Endodermal cell (in vitro differentiated cells): Measurements from ENCODE around the gene MT1H. TPM values are rescaled to one million over a fixed set of nuclear protein-coding genes. Genes with fewer than 3 reads are reported as not detected.

Source experiments
- DNase-seq: peaks from one replicate; pipeline ENCODE4 v3.0.0-alpha.2; 2017
- H3K27ac ChIP-seq: 2 replicates; pipeline ENCODE4 v1.5.1; 2013; ENCODE audit warnings: mild to moderate bottlenecking, low read depth, low read length, moderate library complexity
- H3K27me3 ChIP-seq: 2 replicates; pipeline ENCODE4 v1.6.1; 2013; ENCODE audit warnings: mild to moderate bottlenecking, low read length, moderate library complexity; ENCODE audit not compliant: insufficient read depth, control insufficient read depth, poor library complexity, severe bottlenecking
- H3K36me3 ChIP-seq: 2 replicates; pipeline ENCODE4 v1.7.0; 2013; ENCODE audit warnings: mild to moderate bottlenecking, low read length, moderate library complexity; ENCODE audit not compliant: control insufficient read depth, insufficient read depth
- H3K4me1 ChIP-seq: one replicate; pipeline ENCODE4 v1.7.0; 2013; ENCODE audit warnings: low read length; ENCODE audit not compliant: control insufficient read depth, insufficient read depth
- H3K4me3 ChIP-seq: 2 replicates; pipeline ENCODE4 v1.5.1; 2013; ENCODE audit warnings: mild to moderate bottlenecking, low read length, moderate library complexity
- H3K9ac ChIP-seq: 2 replicates; pipeline ENCODE4 v1.6.1; 2013; ENCODE audit warnings: mild to moderate bottlenecking, low read length, moderate library complexity; ENCODE audit not compliant: poor library complexity, severe bottlenecking; ENCODE audit errors: extremely low read depth
- H3K9me3 ChIP-seq: 2 replicates; pipeline ENCODE4 v1.6.1; 2013; ENCODE audit warnings: mild to moderate bottlenecking, low read length, moderate library complexity; ENCODE audit not compliant: control insufficient read depth
- H3K27ac Mint-ChIP-seq: 2 replicates; pipeline ENCODE4 v1.8.0; 2020; ENCODE audit warnings: mixed read lengths
- H3K27me3 Mint-ChIP-seq: 2 replicates; pipeline ENCODE4 v1.8.0; 2021; ENCODE audit warnings: mild to moderate bottlenecking, mixed read lengths; ENCODE audit not compliant: insufficient read depth
- H3K36me3 Mint-ChIP-seq: 2 replicates; pipeline ENCODE4 v1.8.0; 2020; ENCODE audit warnings: low read depth, mixed read lengths
- H3K4me1 Mint-ChIP-seq: 2 replicates; pipeline ENCODE4 v1.8.0; 2020; ENCODE audit warnings: mixed read lengths
- H3K4me3 Mint-ChIP-seq: 2 replicates; pipeline ENCODE4 v1.8.0; 2020; ENCODE audit warnings: mild to moderate bottlenecking, moderate library complexity, mixed read lengths
- H3K9me3 Mint-ChIP-seq: 2 replicates; pipeline ENCODE4 v1.8.0; 2020; ENCODE audit warnings: mild to moderate bottlenecking, mixed read lengths
- CTCF ChIP-seq: fragments of 200-600 bp; sonication (generic); conservative IDR thresholded peaks from 2 replicates; pipeline ENCODE4 v1.5.0; 2021; ENCODE audit warnings: antibody characterized with exemption, mild to moderate bottlenecking
- WGBS, 2 experiments: methylation state at CpG; one replicate each; pipeline versions ENCODE4 v1.1.5 to v1.1.7; 2013; ENCODE audit warnings: missing lambda C conversion rate in 2 of 2, mixed read lengths in 1 of 2; ENCODE audit not compliant: insufficient coverage in 1 of 2, insufficient read length in 1 of 2; 5-methylcytosine and 5-hydroxymethylcytosine counted together
- total RNA-seq, 2 donors: library from RNA; stranded (reverse); fragmentation: NEBNext Ultra II Directional in 1 of 2; extraction: Animal tissue kit (Norgen Biotek cat#: 25700) in 1 of 2; gene quantifications; 2 replicates in 1 of 2; 3 replicates in 1 of 2; pipeline ENCODE4 v1.2.1, GENCODE V29; 2021

The MT1H gene
- total RNA-seq, 2 donors from 2014 or later, result 1.6 TPM; not detected in 1

GRCh38 chr16:56679818-56680217 lies 10.2 kb downstream of the MT1H start:
- 89 to 100% methylated on average over 6 of the region's 6 CpGs for WGBS, 2 experiments
- Histone ChIP-seq H3K27ac (no peak overlapping the region), H3K9me3 (no peaks in the 10 kb centered on the region), H3K9ac (no peak overlapping the region), H3K4me1 (no peaks in the 10 kb centered on the region), H3K27me3 (peaks cover 84% of the 10 kb centered on the region), H3K4me3 (no peak overlapping the region), H3K36me3 (no peaks in the 10 kb centered on the region)
- DNase-seq, result no peak
- no peak overlapping the region for H3K4me3 Mint-ChIP-seq
- H3K27me3 Mint-ChIP-seq, result peaks cover 55% of the 10 kb centered on the region
- peaks cover 18% of the 10 kb centered on the region for H3K4me1 Mint-ChIP-seq
- no peak overlapping the region for H3K27ac Mint-ChIP-seq
- no peak for TF ChIP-seq CTCF
- no peaks in the 10 kb centered on the region for H3K9me3 Mint-ChIP-seq
- no peaks in the 10 kb centered on the region for H3K36me3 Mint-ChIP-seq

- WGBS, 2 experiments, result 1 to 3% methylated on average over 28 to 49 of the region's 49 CpGs
- H3K9me3 Mint-ChIP-seq, result peaks cover 8% of the 10 kb centered on the region
- no peak for TF ChIP-seq CTCF
- DNase-seq, result peak; percentile 92
- peaks cover 38% of the 10 kb centered on the region for H3K27me3 Mint-ChIP-seq
- peaks cover 4% of the 10 kb centered on the region for H3K4me1 Mint-ChIP-seq
- Histone ChIP-seq H3K4me3 (peak within 1 kb of the TSS; percentile 82), H3K9me3 (no peaks in the 10 kb centered on the region), H3K4me1 (no peaks in the 10 kb centered on the region), H3K27ac (no peak within 1 kb of the TSS), H3K27me3 (peaks cover 61% of the 10 kb centered on the region), H3K36me3 (no peaks in the 10 kb centered on the region), H3K9ac (peak within 1 kb of the TSS; percentile 42)
- peak within 1 kb of the TSS; percentile 71 for H3K4me3 Mint-ChIP-seq
- no peak within 1 kb of the TSS for H3K27ac Mint-ChIP-seq
- H3K36me3 Mint-ChIP-seq, result no peaks in the 10 kb centered on the region
Measured at GRCh38 chr16:56681939-56682702, 12.5 kb downstream of the MT1H start, which contains the start of gene MT1X. Gene MT1X (plus strand): TSS chr16:56682470. CDS start chr16:56682541, 71 bp downstream.

GRCh38 chr16:56682703-56683397 lies 13.2 kb downstream of the MT1H start:
- H3K4me3 ChIP-seq, result peak overlapping the region; percentile 82
- H3K4me1 ChIP-seq, result no peaks in the 10 kb centered on the region
- Mint-ChIP-seq H3K27ac (no peak overlapping the region), H3K9me3 (peaks cover 12% of the 10 kb centered on the region), H3K27me3 (peaks cover 34% of the 10 kb centered on the region), H3K4me1 (peaks cover 4% of the 10 kb centered on the region), H3K4me3 (peak overlapping the region; percentile 71), H3K36me3 (no peaks in the 10 kb centered on the region)
- peaks cover 54% of the 10 kb centered on the region for H3K27me3 ChIP-seq
- H3K36me3 ChIP-seq, result no peaks in the 10 kb centered on the region
- H3K9me3 ChIP-seq, result no peaks in the 10 kb centered on the region
- DNase-seq, result peak; percentile 65
- no peak for TF ChIP-seq CTCF
- 36 to 80% methylated on average over 2 to 8 of the region's 8 CpGs for WGBS, 2 experiments
- H3K9ac ChIP-seq, result peak overlapping the region; percentile 42
- no peak overlapping the region for H3K27ac ChIP-seq
